GM23338 (cell line): ENCODE measurements around the gene OR2M2. TPM values are rescaled to one million over a fixed set of nuclear protein-coding genes. Genes with fewer than 3 reads are reported as not detected.

Experiments
- ATAC-seq: fragments of 200-7000 bp; cut with Tn5 transposase; 3 replicates; pipeline ENCODE4 v1.9.1; 2020
- DNase-seq: peaks from one replicate; pipeline ENCODE4 v3.0.0-alpha.2; 2015; ENCODE audit warnings: low spot score
- H2AFZ ChIP-seq: fragments of 200-600 bp; sonication (generic); 2 replicates; pipeline ENCODE4 v1.8.0; 2016; ENCODE audit warnings: antibody characterized with exemption, mild to moderate bottlenecking, moderate library complexity
- H3F3A ChIP-seq: fragments of 200-600 bp; sonication (generic); replicated peaks from 2 replicates; pipeline ENCODE4 v1.8.0; 2017; ENCODE audit warnings: antibody characterized with exemption, mixed run types, low read depth
- H3K27ac ChIP-seq: fragments of 200-600 bp; sonication (generic); 2 replicates; pipeline ENCODE4 v1.6.1; 2016; ENCODE audit warnings: low read depth
- H3K27me3 ChIP-seq: fragments of 200-600 bp; sonication (generic); 2 replicates; pipeline ENCODE4 v1.8.0; 2016; ENCODE audit warnings: mild to moderate bottlenecking, mixed run types, moderate library complexity; ENCODE audit not compliant: insufficient read depth
- H3K36me3 ChIP-seq: fragments of 200-600 bp; sonication (generic); 2 replicates; pipeline ENCODE4 v1.8.0; 2016; ENCODE audit warnings: mild to moderate bottlenecking; ENCODE audit not compliant: insufficient read depth
- H3K4me1 ChIP-seq: fragments of 200-600 bp; sonication (generic); 2 replicates; pipeline ENCODE4 v1.8.0; 2016; ENCODE audit warnings: mild to moderate bottlenecking, moderate library complexity; ENCODE audit not compliant: insufficient read depth
- H3K4me2 ChIP-seq: fragments of 200-600 bp; sonication (generic); 2 replicates; pipeline ENCODE4 v1.7.1; 2017; ENCODE audit warnings: mixed run types
- H3K4me3 ChIP-seq: fragments of 200-600 bp; sonication (generic); 2 replicates; pipeline ENCODE4 v1.6.1; 2016; ENCODE audit warnings: mixed run types
- H3K79me2 ChIP-seq: fragments of 200-600 bp; sonication (generic); replicated peaks from 2 replicates; pipeline ENCODE4 v1.8.0; 2017; ENCODE audit warnings: mild to moderate bottlenecking; ENCODE audit not compliant: insufficient read depth
- H3K9me2 ChIP-seq: fragments of 200-600 bp; sonication (generic); 2 replicates; pipeline ENCODE4 v1.8.0; 2017; ENCODE audit not compliant: insufficient read depth
- H4K20me1 ChIP-seq: fragments of 200-600 bp; sonication (generic); replicated peaks from 2 replicates; pipeline ENCODE4 v1.8.0; 2017; ENCODE audit warnings: mild to moderate bottlenecking; ENCODE audit not compliant: insufficient read depth
- H3K27ac Mint-ChIP-seq: 2 replicates; pipeline ENCODE4 v1.8.0; 2020; ENCODE audit warnings: inconsistent platforms, mild to moderate bottlenecking, moderate library complexity, mixed read lengths
- H3K27me3 Mint-ChIP-seq: 3 replicates; pipeline ENCODE4 v1.8.0; 2022; ENCODE audit warnings: low read depth, mild to moderate bottlenecking, moderate library complexity, mixed read lengths, inconsistent platforms; ENCODE audit not compliant: insufficient read depth, poor library complexity
- H3K36me3 Mint-ChIP-seq: 3 replicates; pipeline ENCODE4 v1.8.0; 2021; ENCODE audit warnings: low read depth, mild to moderate bottlenecking, inconsistent platforms, moderate library complexity, mixed read lengths
- H3K4me1 Mint-ChIP-seq: 3 replicates; pipeline ENCODE4 v1.8.0; 2020; ENCODE audit warnings: mild to moderate bottlenecking, inconsistent platforms, mixed read lengths
- H3K4me3 Mint-ChIP-seq: 3 replicates; pipeline ENCODE4 v1.8.0; 2021; ENCODE audit warnings: moderate library complexity, mild to moderate bottlenecking, inconsistent platforms, mixed read lengths
- H3K9me3 Mint-ChIP-seq: 3 replicates; pipeline ENCODE4 v1.8.0; 2020; ENCODE audit warnings: moderate library complexity, mild to moderate bottlenecking, inconsistent platforms, mixed read lengths
- CREB1 ChIP-seq: fragments of 250-450 bp; sonication (Bioruptor Pico); IDR thresholded peaks from 2 replicates; pipeline ENCODE4 v1.5.0; 2020; ENCODE audit warnings: low read depth, mild to moderate bottlenecking, moderate library complexity
- JUNB ChIP-seq: IDR thresholded peaks from one replicate; pipeline ENCODE4 v1.6.1; 2016; ENCODE audit warnings: antibody characterized with exemption; ENCODE audit not compliant: unreplicated experiment
- NANOG ChIP-seq: IDR thresholded peaks from 2 replicates; pipeline ENCODE4 v1.6.1; 2016; ENCODE audit warnings: antibody characterized with exemption, borderline replicate concordance
- POLR2AphosphoS5 ChIP-seq: IDR thresholded peaks from 2 replicates; pipeline ENCODE4 v1.6.1; 2016; ENCODE audit warnings: antibody characterized with exemption, low read depth
- REST ChIP-seq: IDR thresholded peaks from one replicate; pipeline ENCODE4 v1.6.1; 2018; ENCODE audit warnings: antibody characterized with exemption; ENCODE audit not compliant: unreplicated experiment
- STAT1 ChIP-seq: IDR thresholded peaks from one replicate; pipeline ENCODE4 v1.6.1; 2016; ENCODE audit warnings: antibody characterized with exemption; ENCODE audit not compliant: unreplicated experiment
- ZNF114 ChIP-seq: fragments of 250-450 bp; sonication (Bioruptor Pico); IDR thresholded peaks from 2 replicates; pipeline ENCODE4 v1.5.0; 2020; ENCODE audit warnings: mild to moderate bottlenecking, moderate library complexity
- ZNF331 ChIP-seq: fragments of 250-450 bp; sonication (Bioruptor Pico); IDR thresholded peaks from 2 replicates; pipeline ENCODE4 v1.5.0; 2020; ENCODE audit warnings: low read depth, mild to moderate bottlenecking, moderate library complexity
- polyA plus RNA-seq: library from polyadenylated mRNA; unstranded; fragments of >200 nt; fragmentation: Nextera tagmentation; extraction: Ambion mirVana; gene quantifications from 2 replicates; pipeline ENCODE4 v1.2.1, GENCODE V29; 2016
- total RNA-seq: library from RNA; depleted of rRNA; stranded (reverse); fragments of >200 nt; shearing (Covaris generic); gene quantifications from 2 replicates; pipeline ENCODE4 v1.2.3, GENCODE V29; 2014
- TF ChIP-seq, protein P1 (sequence below), 2 experiments: fragments of 200-600 bp in 1 of 2; sonication (generic) in 1 of 2; conservative IDR thresholded peaks; 2 replicates each; pipeline versions ENCODE4 v1.5.1 to v1.6.1; 2016 to 2017; ENCODE audit warnings: antibody characterized with exemption in 2 of 2, low read depth in 2 of 2, mild to moderate bottlenecking in 2 of 2, moderate library complexity in 1 of 2

OR2M2 gene
- total and polyA plus RNA-seq, 2 experiments from 2014 or later: not detected

DNA sequence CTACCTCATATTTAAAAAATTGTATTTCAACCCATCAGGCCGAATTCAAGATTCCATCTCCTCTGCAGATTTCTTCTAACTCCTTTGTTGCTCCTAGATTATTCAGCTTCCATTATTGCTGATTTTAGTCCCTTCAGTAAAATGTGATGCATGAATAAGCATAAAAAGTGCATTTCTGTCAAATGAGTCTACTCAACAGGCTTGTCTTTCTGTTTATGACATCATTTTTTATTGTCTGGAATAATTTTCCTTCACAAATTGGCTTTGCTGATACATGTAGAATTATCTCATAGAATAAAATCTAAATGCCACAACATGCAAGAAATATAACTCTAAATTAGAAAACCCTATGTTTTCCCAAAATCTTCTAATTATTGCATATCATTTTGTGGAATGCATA is 31.3 kb upstream of the OR2M2 start (continued):
- TF ChIP-seq ZNF114: no peak
- TF ChIP-seq REST: no peak
- TF ChIP-seq, protein P1, sequence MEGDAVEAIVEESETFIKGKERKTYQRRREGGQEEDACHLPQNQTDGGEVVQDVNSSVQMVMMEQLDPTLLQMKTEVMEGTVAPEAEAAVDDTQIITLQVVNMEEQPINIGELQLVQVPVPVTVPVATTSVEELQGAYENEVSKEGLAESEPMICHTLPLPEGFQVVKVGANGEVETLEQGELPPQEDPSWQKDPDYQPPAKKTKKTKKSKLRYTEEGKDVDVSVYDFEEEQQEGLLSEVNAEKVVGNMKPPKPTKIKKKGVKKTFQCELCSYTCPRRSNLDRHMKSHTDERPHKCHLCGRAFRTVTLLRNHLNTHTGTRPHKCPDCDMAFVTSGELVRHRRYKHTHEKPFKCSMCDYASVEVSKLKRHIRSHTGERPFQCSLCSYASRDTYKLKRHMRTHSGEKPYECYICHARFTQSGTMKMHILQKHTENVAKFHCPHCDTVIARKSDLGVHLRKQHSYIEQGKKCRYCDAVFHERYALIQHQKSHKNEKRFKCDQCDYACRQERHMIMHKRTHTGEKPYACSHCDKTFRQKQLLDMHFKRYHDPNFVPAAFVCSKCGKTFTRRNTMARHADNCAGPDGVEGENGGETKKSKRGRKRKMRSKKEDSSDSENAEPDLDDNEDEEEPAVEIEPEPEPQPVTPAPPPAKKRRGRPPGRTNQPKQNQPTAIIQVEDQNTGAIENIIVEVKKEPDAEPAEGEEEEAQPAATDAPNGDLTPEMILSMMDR (conservative IDR thresholded peaks at IDR 0.05; ENCODE audit: low read depth in 2 of 2): no peak

- peaks cover 34% of the 10 kb centered on the region; the same call in 2 of the 3 replicates for H3K36me3 Mint-ChIP-seq
- H3K27me3 Mint-ChIP-seq: peaks cover 6% of the 10 kb centered on the region
- H3K27ac Mint-ChIP-seq: no peak within 1 kb of the TSS
- H3K79me2 ChIP-seq: no peaks in the 10 kb centered on the region
- H3K36me3 ChIP-seq: peaks cover 5% of the 10 kb centered on the region; the same call in 1 of the 2 replicates
- no peak for TF ChIP-seq STAT1
- no peak for TF ChIP-seq NANOG
- no peak for TF ChIP-seq JUNB
- no peak for TF ChIP-seq CREB1 (CRISPR knock-in tag)
- no peak for TF ChIP-seq ZNF114
- TF ChIP-seq REST: no peak
- TF ChIP-seq POLR2AphosphoS5: no peak
- no peak for TF ChIP-seq ZNF331
- H4K20me1 ChIP-seq: no peaks in the 10 kb centered on the region
- H3K9me2 ChIP-seq: no peaks in the 10 kb centered on the region
- H3K9me3 Mint-ChIP-seq: peaks cover 99% of the 10 kb centered on the region
- no peak within 1 kb of the TSS for H2AFZ ChIP-seq
- H3K27me3 ChIP-seq: no peaks in the 10 kb centered on the region
- no peak within 1 kb of the TSS for H3K4me3 ChIP-seq
- no peak within 1 kb of the TSS for H3K27ac ChIP-seq
- no peaks in the 10 kb centered on the region for H3K4me1 ChIP-seq
- no peak within 1 kb of the TSS for H3K4me2 ChIP-seq
- no peak within 1 kb of the TSS for H3K4me3 Mint-ChIP-seq
- no peaks in the 10 kb centered on the region for H3F3A ChIP-seq
- ATAC-seq (no peak), DNase-seq (no peak)
- H3K4me1 Mint-ChIP-seq: no peaks in the 10 kb centered on the region
These were observed 30.0 kb upstream of the OR2M2 start, which contains the start of gene OR2M5 for GRCh38 chr1:248144513-248145198. Gene OR2M5 (plus strand): TSS chr1:248145148. CDS start chr1:248145148, 0 bp downstream.
